Mesothelial cell of epicardium (in vitro differentiated cells): ENCODE data around the gene CDKN2B-AS1. TPM values are rescaled to one million over a fixed set of nuclear protein-coding genes. Genes with fewer than 3 reads are reported as not detected.

Experiments
- DNase-seq, 2 experiments: peaks; one replicate each; pipeline ENCODE4 v3.0.0; 2021; ENCODE audit warnings: low spot score in 2 of 2; ENCODE audit not compliant: unreplicated experiment in 2 of 2
- H3K27ac Mint-ChIP-seq: 2 replicates; pipeline ENCODE4 v1.8.0; 2021; ENCODE audit warnings: mixed read lengths
- H3K27me3 Mint-ChIP-seq: 2 replicates; pipeline ENCODE4 v1.8.0; 2021; ENCODE audit warnings: low read depth, mixed read lengths
- H3K36me3 Mint-ChIP-seq: 2 replicates; pipeline ENCODE4 v1.8.0; 2021; ENCODE audit warnings: mixed read lengths
- H3K4me1 Mint-ChIP-seq: 2 replicates; pipeline ENCODE4 v1.8.0; 2021; ENCODE audit warnings: mixed read lengths
- H3K4me3 Mint-ChIP-seq: 2 replicates; pipeline ENCODE4 v1.8.0; 2021; ENCODE audit warnings: mild to moderate bottlenecking, moderate library complexity, mixed read lengths
- H3K9me3 Mint-ChIP-seq: 2 replicates; pipeline ENCODE4 v1.8.0; 2021; ENCODE audit warnings: mixed read lengths
- total RNA-seq: library from RNA; stranded (reverse); gene quantifications from 3 replicates; pipeline ENCODE4 v1.2.1, GENCODE V29; 2021
- TF ChIP-seq, protein P1 (sequence below): fragments of 200-600 bp; sonication (generic); IDR thresholded peaks from one replicate; pipeline ENCODE4 v1.5.0; 2021; ENCODE audit warnings: antibody characterized with exemption; ENCODE audit not compliant: unreplicated experiment

The CDKN2B-AS1 gene
- total RNA-seq, 1 donor from 2014 or later, result 10.8 TPM

DNA sequence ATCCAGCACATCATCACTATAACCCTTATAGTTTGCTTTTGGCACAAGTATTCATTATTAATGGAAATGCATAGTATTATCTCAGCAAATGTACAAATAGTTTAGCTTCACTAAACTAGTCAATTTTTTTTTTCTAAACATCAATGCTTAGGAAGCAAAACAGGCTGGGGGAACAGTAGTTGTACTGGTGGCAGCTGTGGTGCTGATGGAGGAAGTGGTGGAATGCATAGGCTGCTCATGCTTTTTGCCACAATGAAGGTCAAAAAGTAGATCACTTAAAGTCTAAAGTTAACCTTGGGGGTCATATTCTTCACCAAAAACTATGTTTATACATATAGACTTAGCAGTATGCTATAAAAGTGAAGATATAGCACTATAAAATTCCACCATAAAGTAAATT lies 50.8 kb downstream of the CDKN2B-AS1 start:
- TF ChIP-seq, protein P1, sequence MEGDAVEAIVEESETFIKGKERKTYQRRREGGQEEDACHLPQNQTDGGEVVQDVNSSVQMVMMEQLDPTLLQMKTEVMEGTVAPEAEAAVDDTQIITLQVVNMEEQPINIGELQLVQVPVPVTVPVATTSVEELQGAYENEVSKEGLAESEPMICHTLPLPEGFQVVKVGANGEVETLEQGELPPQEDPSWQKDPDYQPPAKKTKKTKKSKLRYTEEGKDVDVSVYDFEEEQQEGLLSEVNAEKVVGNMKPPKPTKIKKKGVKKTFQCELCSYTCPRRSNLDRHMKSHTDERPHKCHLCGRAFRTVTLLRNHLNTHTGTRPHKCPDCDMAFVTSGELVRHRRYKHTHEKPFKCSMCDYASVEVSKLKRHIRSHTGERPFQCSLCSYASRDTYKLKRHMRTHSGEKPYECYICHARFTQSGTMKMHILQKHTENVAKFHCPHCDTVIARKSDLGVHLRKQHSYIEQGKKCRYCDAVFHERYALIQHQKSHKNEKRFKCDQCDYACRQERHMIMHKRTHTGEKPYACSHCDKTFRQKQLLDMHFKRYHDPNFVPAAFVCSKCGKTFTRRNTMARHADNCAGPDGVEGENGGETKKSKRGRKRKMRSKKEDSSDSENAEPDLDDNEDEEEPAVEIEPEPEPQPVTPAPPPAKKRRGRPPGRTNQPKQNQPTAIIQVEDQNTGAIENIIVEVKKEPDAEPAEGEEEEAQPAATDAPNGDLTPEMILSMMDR, result no peak
- no peak for DNase-seq
- peaks cover 44% of the 10 kb centered on the region for H3K4me1 Mint-ChIP-seq
- H3K36me3 Mint-ChIP-seq, result no peaks in the 10 kb centered on the region
- H3K27me3 Mint-ChIP-seq, result no peaks in the 10 kb centered on the region
- H3K9me3 Mint-ChIP-seq, result no peaks in the 10 kb centered on the region
- no peak overlapping the region for H3K4me3 Mint-ChIP-seq
- H3K27ac Mint-ChIP-seq, result no peak overlapping the region

DNA sequence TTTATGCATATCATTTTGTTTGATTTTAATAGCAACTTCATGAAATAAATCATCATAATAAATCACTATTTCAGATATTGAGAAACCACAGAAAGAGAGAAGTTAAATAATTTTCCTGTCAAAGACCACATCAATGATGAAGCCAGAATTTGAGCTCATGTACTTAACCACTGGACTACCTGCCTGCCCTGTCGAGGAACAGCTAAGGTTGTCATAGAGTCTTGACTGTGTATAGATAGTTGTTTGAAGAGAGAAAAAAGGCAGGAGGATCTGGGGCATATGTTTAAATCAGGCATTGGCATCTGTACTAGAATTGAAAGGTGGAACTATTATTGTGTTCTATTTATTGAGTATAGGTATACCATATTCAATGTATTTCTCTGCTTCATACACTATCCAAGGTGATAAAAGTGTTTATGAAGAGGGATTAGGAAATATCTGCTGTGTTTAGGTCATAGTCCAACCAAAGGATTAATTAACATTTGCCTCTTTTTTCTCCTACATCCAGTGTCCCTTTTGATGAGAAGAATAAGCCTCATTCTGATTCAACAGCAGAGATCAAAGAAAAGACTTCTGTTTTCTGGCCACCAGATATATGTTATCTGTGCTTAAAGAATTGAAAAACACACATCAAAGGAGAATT lies 51.8 kb downstream of the CDKN2B-AS1 start:
- H3K9me3 Mint-ChIP-seq, result no peaks in the 10 kb centered on the region
- H3K4me1 Mint-ChIP-seq, result peaks cover 40% of the 10 kb centered on the region
- TF ChIP-seq, protein P1, result no peak
- DNase-seq, result no peak
- no peak overlapping the region for H3K4me3 Mint-ChIP-seq
- H3K27ac Mint-ChIP-seq, result no peak overlapping the region
- no peaks in the 10 kb centered on the region for H3K36me3 Mint-ChIP-seq
- H3K27me3 Mint-ChIP-seq, result no peaks in the 10 kb centered on the region

DNA sequence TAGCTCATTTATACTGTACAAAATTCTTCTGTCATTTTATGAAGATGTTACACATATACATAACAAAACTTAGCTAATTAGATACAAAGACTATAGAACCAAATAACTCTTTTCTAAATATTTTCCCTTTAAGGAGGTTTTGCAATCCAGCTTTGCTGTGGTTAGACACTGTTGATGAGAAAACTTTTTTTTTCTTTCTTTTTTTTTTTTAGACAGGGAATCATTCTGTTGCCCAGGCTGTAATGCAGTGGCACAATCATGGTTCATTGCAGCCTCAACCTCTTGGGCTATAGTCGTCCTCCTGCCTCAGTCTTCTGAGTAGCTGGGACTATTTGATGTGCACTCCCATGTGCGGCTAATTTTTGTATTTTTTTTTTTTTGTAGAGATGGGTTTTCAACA lies 53.0 kb downstream of the CDKN2B-AS1 start:
- Mint-ChIP-seq H3K36me3 (no peaks in the 10 kb centered on the region), H3K4me3 (no peak overlapping the region), H3K9me3 (no peaks in the 10 kb centered on the region), H3K27ac (no peak overlapping the region), H3K4me1 (peaks cover 41% of the 10 kb centered on the region), H3K27me3 (no peaks in the 10 kb centered on the region)
- TF ChIP-seq, protein P1, result no peak
- no peak for DNase-seq

DNA sequence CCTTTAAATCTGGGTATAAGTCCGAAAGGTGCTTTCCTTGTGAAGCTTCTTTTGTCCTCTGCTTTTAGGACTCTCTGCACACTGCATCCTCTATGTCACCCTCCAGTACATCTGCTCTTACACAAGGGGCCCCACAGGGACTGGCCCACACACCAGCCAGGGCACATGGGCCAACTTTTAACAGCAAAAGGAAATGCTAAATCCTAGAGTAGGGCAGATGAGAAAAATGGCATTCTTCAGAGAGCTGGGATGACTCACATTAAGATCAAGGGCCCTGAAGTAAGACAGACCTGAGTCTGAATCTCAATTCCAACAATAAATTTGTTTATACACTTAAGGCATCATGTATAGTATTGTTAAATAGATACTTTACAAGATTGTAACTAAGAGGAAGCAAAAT lies 54.8 kb downstream of the CDKN2B-AS1 start:
- H3K4me1 Mint-ChIP-seq, result peaks cover 43% of the 10 kb centered on the region
- no peaks in the 10 kb centered on the region for H3K27me3 Mint-ChIP-seq
- no peaks in the 10 kb centered on the region for H3K36me3 Mint-ChIP-seq
- no peak for DNase-seq
- no peak overlapping the region for H3K27ac Mint-ChIP-seq
- H3K4me3 Mint-ChIP-seq, result no peak overlapping the region
- TF ChIP-seq, protein P1, result no peak
- no peaks in the 10 kb centered on the region for H3K9me3 Mint-ChIP-seq

DNA sequence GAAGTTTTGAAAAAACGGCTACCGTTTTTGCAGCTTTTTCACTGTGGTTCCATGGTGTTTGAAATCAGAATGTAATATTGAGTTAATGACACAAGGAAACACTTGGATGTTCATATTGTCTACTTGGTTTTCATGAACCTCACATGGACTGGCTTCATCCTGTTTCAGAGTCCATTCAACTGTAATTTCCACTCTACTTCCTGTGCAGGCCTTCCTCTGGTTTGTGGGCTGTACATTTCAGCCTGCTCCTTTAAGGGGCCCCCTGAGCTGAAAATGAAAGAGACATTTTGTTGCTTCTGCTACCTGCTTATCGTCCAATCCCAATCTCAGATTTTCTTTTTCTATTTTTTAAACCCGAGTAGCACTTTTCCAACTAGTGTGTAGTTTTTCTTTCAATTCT lies 56.3 kb downstream of the CDKN2B-AS1 start:
- peak overlapping the region; percentile 53 for H3K27ac Mint-ChIP-seq
- peaks cover 46% of the 10 kb centered on the region for H3K4me1 Mint-ChIP-seq
- H3K9me3 Mint-ChIP-seq, result no peaks in the 10 kb centered on the region

More for the DNA sequence above, 56.3 kb downstream of the CDKN2B-AS1 start:
- TF ChIP-seq, protein P1, result no peak
- DNase-seq, result no peak
- Mint-ChIP-seq H3K27me3 (no peaks in the 10 kb centered on the region), H3K4me3 (no peak overlapping the region), H3K36me3 (no peaks in the 10 kb centered on the region)
